ENCODE results near the gene ZNF831.

The ZNF831 gene

DNA sequence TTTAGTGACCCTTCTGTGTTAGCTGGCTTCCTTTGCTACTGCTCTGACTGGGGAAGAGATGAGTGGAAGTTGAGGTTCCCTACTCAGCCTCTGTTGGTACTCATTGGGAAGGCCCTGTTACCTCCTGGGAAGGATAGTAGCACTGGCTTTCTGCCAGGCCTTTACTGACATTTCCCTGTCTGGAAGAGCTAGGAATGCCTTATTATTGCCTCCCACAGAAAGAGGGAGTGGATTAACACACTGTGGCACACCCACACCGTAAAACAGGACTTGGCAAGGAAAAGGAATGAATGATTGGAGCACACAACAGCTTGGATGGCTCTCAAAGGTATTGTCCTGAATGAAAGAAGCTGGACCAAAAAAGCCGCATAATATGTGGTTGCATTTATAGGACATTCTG lies 12.2 kb downstream of the ZNF831 start:
- H3K9me3 ChIP-seq (ENCODE audit: control insufficient read depth, low read length): no peaks in the 10 kb centered on the region
- H3K18ac ChIP-seq (ENCODE audit: low read depth in 1 of 2, low read length in 2 of 2): no peak overlapping the region
- H3K27ac ChIP-seq (ENCODE audit: low read length, poor library complexity, severe bottlenecking): no peak overlapping the region
- no peaks in the 10 kb centered on the region for H3K36me3 ChIP-seq (ENCODE audit: control insufficient read depth in 1 of 2, insufficient read depth in 2 of 2, low read depth in 1 of 2, low read length in 2 of 2)
- no peak overlapping the region for H4K8ac ChIP-seq (ENCODE audit: low read length)
- no peak overlapping the region for H2BK5ac ChIP-seq (ENCODE audit: low read depth, low read length, poor library complexity, severe bottlenecking)
- H2BK12ac ChIP-seq (ENCODE audit: low read length in 2 of 2): no peak overlapping the region
- H2BK15ac ChIP-seq (ENCODE audit: low read depth, poor library complexity, severe bottlenecking): no peak overlapping the region
- H3K27me3 ChIP-seq (ENCODE audit: control insufficient read depth in 1 of 2, insufficient read depth in 1 of 2, low read length in 2 of 2): peaks cover 0 to 37% of the 10 kb centered on the region in 2 experiments
- H3K4me2 ChIP-seq (ENCODE audit: low read length, poor library complexity, severe bottlenecking): no peak overlapping the region
- no peak overlapping the region for H2AK5ac ChIP-seq (ENCODE audit: low read length, severe bottlenecking)
- no peak overlapping the region for H2AFZ ChIP-seq (ENCODE audit: low read depth, low read length)
- no peak overlapping the region for H3K4ac ChIP-seq (ENCODE audit: low read depth in 1 of 2, low read length in 2 of 2)
- H3K79me1 ChIP-seq (replicated peaks; ENCODE audit: low read length, poor library complexity, severe bottlenecking): no peaks in the 10 kb centered on the region
- H3K14ac ChIP-seq (ENCODE audit: low read length in 2 of 2): no peak overlapping the region
- DNase-seq: no peak
- H3K4me3 ChIP-seq (ENCODE audit: insufficient read depth in 1 of 2, low read depth in 1 of 2, low read length in 2 of 2): no peak overlapping the region
- H3K23ac ChIP-seq (ENCODE audit: low read length in 2 of 2): no peak overlapping the region
- H4K91ac ChIP-seq (ENCODE audit: low read length): no peak overlapping the region
- H3K4me1 ChIP-seq (ENCODE audit: control insufficient read depth, insufficient read depth, low read depth, low read length): no peaks in the 10 kb centered on the region
- H3K9ac ChIP-seq (ENCODE audit: low read length): no peak overlapping the region
- H2BK120ac ChIP-seq (ENCODE audit: low read depth, low read length): no peak overlapping the region
- 73% methylated on average over 2 of the region's 2 CpGs for WGBS

DNA sequence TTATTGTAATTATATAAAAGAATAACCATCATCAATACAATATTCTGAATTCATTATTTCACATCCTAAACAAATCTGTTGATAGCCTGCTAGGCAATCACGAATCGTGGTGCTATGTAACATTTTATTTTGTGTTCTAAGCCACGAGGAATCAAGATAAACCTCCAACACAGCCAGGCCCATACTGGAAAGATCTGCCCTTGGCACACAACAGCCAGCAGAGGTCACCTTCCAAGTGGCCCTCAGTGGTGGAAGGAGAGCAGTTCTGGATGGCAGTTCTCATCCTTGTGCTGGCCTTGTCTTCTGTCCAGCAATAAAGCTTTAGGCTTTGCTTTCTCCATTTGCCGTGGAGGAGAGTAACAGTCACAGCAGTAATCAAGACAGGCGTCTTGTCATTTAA lies 13.2 kb downstream of the ZNF831 start:
- Histone ChIP-seq H2BK5ac (ENCODE audit: low read depth, low read length, poor library complexity, severe bottlenecking) (no peak overlapping the region), H3K9me3 (ENCODE audit: control insufficient read depth, low read length) (no peaks in the 10 kb centered on the region), H2BK12ac (ENCODE audit: low read length in 2 of 2) (no peak overlapping the region), H3K4me1 (ENCODE audit: control insufficient read depth, insufficient read depth, low read depth, low read length) (no peaks in the 10 kb centered on the region), H3K9ac (ENCODE audit: low read length) (no peak overlapping the region), H4K91ac (ENCODE audit: low read length) (no peak overlapping the region), H2AFZ (ENCODE audit: low read depth, low read length) (no peak overlapping the region), H3K27me3 (ENCODE audit: control insufficient read depth in 1 of 2, insufficient read depth in 1 of 2, low read length in 2 of 2) (peaks cover 0 to 30% of the 10 kb centered on the region in 2 experiments), H3K14ac (ENCODE audit: low read length in 2 of 2) (no peak overlapping the region), H2AK5ac (ENCODE audit: low read length, severe bottlenecking) (no peak overlapping the region), H3K79me1 (replicated peaks; ENCODE audit: low read length, poor library complexity, severe bottlenecking) (no peaks in the 10 kb centered on the region), H4K8ac (ENCODE audit: low read length) (no peak overlapping the region), H3K4me3 (ENCODE audit: insufficient read depth in 1 of 2, low read depth in 1 of 2, low read length in 2 of 2) (no peak overlapping the region), H3K4ac (ENCODE audit: low read depth in 1 of 2, low read length in 2 of 2) (no peak overlapping the region), H3K23ac (ENCODE audit: low read length in 2 of 2) (no peak overlapping the region), H3K27ac (ENCODE audit: low read length, poor library complexity, severe bottlenecking) (no peak overlapping the region), H3K18ac (ENCODE audit: low read depth in 1 of 2, low read length in 2 of 2) (no peak overlapping the region), H2BK120ac (ENCODE audit: low read depth, low read length) (no peak overlapping the region), H2BK15ac (ENCODE audit: low read depth, poor library complexity, severe bottlenecking) (no peak overlapping the region), H3K4me2 (ENCODE audit: low read length, poor library complexity, severe bottlenecking) (no peak overlapping the region), H3K36me3 (ENCODE audit: control insufficient read depth in 1 of 2, insufficient read depth in 2 of 2, low read depth in 1 of 2, low read length in 2 of 2) (no peaks in the 10 kb centered on the region)
- no peak for DNase-seq
- 73% methylated on average over 5 of the region's 5 CpGs for WGBS

DNA sequence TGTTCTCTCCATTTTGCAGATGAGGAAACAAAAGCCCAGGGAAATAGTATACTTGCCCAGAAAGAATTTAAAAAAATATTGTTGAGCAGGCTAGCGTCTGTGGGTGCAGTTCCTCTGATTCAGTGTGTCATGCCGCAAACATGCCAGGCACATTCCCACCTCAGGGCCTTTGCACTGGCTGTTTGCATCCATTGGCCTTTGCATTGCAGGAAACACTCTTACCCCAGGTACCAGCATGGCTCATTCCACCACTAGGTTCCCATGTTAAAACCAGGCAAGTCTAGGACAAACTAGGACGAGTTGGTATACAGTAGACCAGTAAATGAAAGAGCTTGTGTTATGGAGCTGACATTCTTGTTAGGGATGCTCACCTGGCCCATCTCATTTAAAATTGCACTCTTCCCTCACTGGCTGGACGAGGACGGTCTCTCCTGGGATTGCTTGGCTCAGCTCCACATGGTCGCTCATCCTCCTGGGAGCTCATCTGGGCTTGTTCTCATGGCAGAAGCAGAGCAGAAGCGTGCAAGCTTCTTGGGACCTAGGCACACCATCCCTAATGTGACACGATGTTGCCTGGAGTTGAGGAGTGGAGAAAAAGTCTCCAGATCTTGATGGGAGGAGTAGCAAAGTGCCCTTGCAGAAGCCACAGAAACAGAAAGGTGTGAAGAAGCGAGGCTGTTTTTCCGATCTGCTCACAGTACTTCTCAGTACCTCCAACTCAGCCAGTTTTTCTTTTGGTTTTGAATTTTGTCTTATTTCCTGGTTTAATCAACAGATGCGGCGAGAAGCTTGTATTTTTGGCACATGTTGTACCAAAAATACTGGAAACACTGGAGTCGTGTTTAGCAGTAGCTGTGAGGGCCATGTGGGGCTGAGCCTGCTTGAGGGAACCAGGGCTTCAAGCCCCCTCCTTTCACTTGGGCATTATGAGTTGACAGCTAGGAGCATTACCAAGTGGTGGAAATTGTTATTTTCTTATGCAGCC lies 13.9 kb downstream of the ZNF831 start:
- Histone ChIP-seq H3K14ac (ENCODE audit: low read length in 2 of 2) (no peak overlapping the region), H2BK15ac (ENCODE audit: low read depth, poor library complexity, severe bottlenecking) (no peak overlapping the region), H2BK5ac (ENCODE audit: low read depth, low read length, poor library complexity, severe bottlenecking) (no peak overlapping the region), H3K4me2 (ENCODE audit: low read length, poor library complexity, severe bottlenecking) (no peak overlapping the region), H3K79me1 (replicated peaks; ENCODE audit: low read length, poor library complexity, severe bottlenecking) (no peaks in the 10 kb centered on the region), H2BK120ac (ENCODE audit: low read depth, low read length) (no peak overlapping the region), H3K4me1 (ENCODE audit: control insufficient read depth, insufficient read depth, low read depth, low read length) (no peaks in the 10 kb centered on the region), H3K27ac (ENCODE audit: low read length, poor library complexity, severe bottlenecking) (no peak overlapping the region), H3K23ac (ENCODE audit: low read length in 2 of 2) (no peak overlapping the region), H2BK12ac (ENCODE audit: low read length in 2 of 2) (no peak overlapping the region), H4K8ac (ENCODE audit: low read length) (no peak overlapping the region), H3K18ac (ENCODE audit: low read depth in 1 of 2, low read length in 2 of 2) (no peak overlapping the region), H2AK5ac (ENCODE audit: low read length, severe bottlenecking) (no peak overlapping the region), H3K36me3 (ENCODE audit: control insufficient read depth in 1 of 2, insufficient read depth in 2 of 2, low read depth in 1 of 2, low read length in 2 of 2) (no peaks in the 10 kb centered on the region), H3K4ac (ENCODE audit: low read depth in 1 of 2, low read length in 2 of 2) (no peak overlapping the region), H3K9ac (ENCODE audit: low read length) (no peak overlapping the region), H2AFZ (ENCODE audit: low read depth, low read length) (no peak overlapping the region), H4K91ac (ENCODE audit: low read length) (no peak overlapping the region), H3K4me3 (ENCODE audit: insufficient read depth in 1 of 2, low read depth in 1 of 2, low read length in 2 of 2) (no peak overlapping the region), H3K27me3 (ENCODE audit: control insufficient read depth in 1 of 2, insufficient read depth in 1 of 2, low read length in 2 of 2) (peaks cover 0 to 31% of the 10 kb centered on the region in 2 experiments), H3K9me3 (ENCODE audit: control insufficient read depth, low read length) (no peaks in the 10 kb centered on the region)
- no peak for DNase-seq
- 71% methylated on average over 11 of the region's 13 CpGs for WGBS

- DNase-seq: no peak
Observed at GRCh38 chr20:59178983-59179595, 15.5 kb downstream of the ZNF831 start.

More at GRCh38 chr20:59178983-59179595, 15.5 kb downstream of the ZNF831 start:
- Histone ChIP-seq H2BK120ac (ENCODE audit: low read depth, low read length) (no peak overlapping the region), H3K4me2 (ENCODE audit: low read length, poor library complexity, severe bottlenecking) (no peak overlapping the region), H2AK5ac (ENCODE audit: low read length, severe bottlenecking) (no peak overlapping the region), H3K4me3 (ENCODE audit: insufficient read depth in 1 of 2, low read depth in 1 of 2, low read length in 2 of 2) (no peak overlapping the region), H3K4ac (ENCODE audit: low read depth in 1 of 2, low read length in 2 of 2) (no peak overlapping the region), H4K91ac (ENCODE audit: low read length) (no peak overlapping the region), H2BK12ac (ENCODE audit: low read length in 2 of 2) (no peak overlapping the region), H3K4me1 (ENCODE audit: control insufficient read depth, insufficient read depth, low read depth, low read length) (no peaks in the 10 kb centered on the region), H3K23ac (ENCODE audit: low read length in 2 of 2) (no peak overlapping the region), H2AFZ (ENCODE audit: low read depth, low read length) (no peak overlapping the region), H3K18ac (ENCODE audit: low read depth in 1 of 2, low read length in 2 of 2) (no peak overlapping the region), H3K9me3 (ENCODE audit: control insufficient read depth, low read length) (no peaks in the 10 kb centered on the region), H2BK15ac (ENCODE audit: low read depth, poor library complexity, severe bottlenecking) (no peak overlapping the region), H3K9ac (ENCODE audit: low read length) (no peak overlapping the region), H3K14ac (ENCODE audit: low read length in 2 of 2) (no peak overlapping the region), H3K79me1 (replicated peaks; ENCODE audit: low read length, poor library complexity, severe bottlenecking) (no peaks in the 10 kb centered on the region), H3K27me3 (ENCODE audit: control insufficient read depth in 1 of 2, insufficient read depth in 1 of 2, low read length in 2 of 2) (peaks cover 0 to 27% of the 10 kb centered on the region in 2 experiments), H2BK5ac (ENCODE audit: low read depth, low read length, poor library complexity, severe bottlenecking) (no peak overlapping the region), H3K36me3 (ENCODE audit: control insufficient read depth in 1 of 2, insufficient read depth in 2 of 2, low read depth in 1 of 2, low read length in 2 of 2) (no peaks in the 10 kb centered on the region), H3K27ac (ENCODE audit: low read length, poor library complexity, severe bottlenecking) (no peak overlapping the region), H4K8ac (ENCODE audit: low read length) (no peak overlapping the region)
- 73% methylated on average over 10 of the region's 10 CpGs for WGBS
